ENCODE data around the gene PDZD8. TPM values are rescaled to one million over a fixed set of nuclear protein-coding genes. Genes with fewer than 3 reads are reported as not detected.

The PDZD8 gene
- total RNA-seq, 2 donors from 2014 or later: 22.7 to 38.7 TPM

- TF ChIP-seq POLR2A (IDR thresholded peaks at IDR 0.05) (no peak), POLR2AphosphoS5 (IDR thresholded peaks at IDR 0.05) (no peak)
- TF ChIP-seq, protein P1, sequence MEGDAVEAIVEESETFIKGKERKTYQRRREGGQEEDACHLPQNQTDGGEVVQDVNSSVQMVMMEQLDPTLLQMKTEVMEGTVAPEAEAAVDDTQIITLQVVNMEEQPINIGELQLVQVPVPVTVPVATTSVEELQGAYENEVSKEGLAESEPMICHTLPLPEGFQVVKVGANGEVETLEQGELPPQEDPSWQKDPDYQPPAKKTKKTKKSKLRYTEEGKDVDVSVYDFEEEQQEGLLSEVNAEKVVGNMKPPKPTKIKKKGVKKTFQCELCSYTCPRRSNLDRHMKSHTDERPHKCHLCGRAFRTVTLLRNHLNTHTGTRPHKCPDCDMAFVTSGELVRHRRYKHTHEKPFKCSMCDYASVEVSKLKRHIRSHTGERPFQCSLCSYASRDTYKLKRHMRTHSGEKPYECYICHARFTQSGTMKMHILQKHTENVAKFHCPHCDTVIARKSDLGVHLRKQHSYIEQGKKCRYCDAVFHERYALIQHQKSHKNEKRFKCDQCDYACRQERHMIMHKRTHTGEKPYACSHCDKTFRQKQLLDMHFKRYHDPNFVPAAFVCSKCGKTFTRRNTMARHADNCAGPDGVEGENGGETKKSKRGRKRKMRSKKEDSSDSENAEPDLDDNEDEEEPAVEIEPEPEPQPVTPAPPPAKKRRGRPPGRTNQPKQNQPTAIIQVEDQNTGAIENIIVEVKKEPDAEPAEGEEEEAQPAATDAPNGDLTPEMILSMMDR (IDR thresholded peaks at IDR 0.05): no peak
- DNase-seq (ENCODE audit: low spot score): no peak
- intact Hi-C loops (cut with DNase I): no loop called here
- Histone ChIP-seq H3K4me1 (replicated peaks) (no peaks in the 10 kb centered on the region), H3K4me3 (no peak overlapping the region), H3K27me3 (replicated peaks; ENCODE audit: insufficient read depth) (no peaks in the 10 kb centered on the region), H3K27ac (no peak overlapping the region), H3K36me3 (no peaks in the 10 kb centered on the region), H3K9me3 (no peaks in the 10 kb centered on the region)
- WGBS: 76% methylated on average over 26 of the region's 26 CpGs
Observed at GRCh38 chr10:117254774-117255735, 120.2 kb downstream of the PDZD8 start.

- no peaks in the 10 kb centered on the region for H3K36me3 ChIP-seq
- H3K4me1 ChIP-seq (replicated peaks): no peaks in the 10 kb centered on the region
- intact Hi-C loops (cut with DNase I): no loop called here
- no peak for TF ChIP-seq POLR2AphosphoS5 (IDR thresholded peaks at IDR 0.05)
- 76% methylated on average over 9 of the region's 9 CpGs for WGBS
- H3K27ac ChIP-seq: no peak overlapping the region
- no peaks in the 10 kb centered on the region for H3K27me3 ChIP-seq (replicated peaks; ENCODE audit: insufficient read depth)
- no peak for DNase-seq (ENCODE audit: low spot score)
- H3K9me3 ChIP-seq: no peaks in the 10 kb centered on the region
- no peak overlapping the region for H3K4me3 ChIP-seq
Observed at GRCh38 chr10:117254338-117254737, 120.9 kb downstream of the PDZD8 start.

DNA sequence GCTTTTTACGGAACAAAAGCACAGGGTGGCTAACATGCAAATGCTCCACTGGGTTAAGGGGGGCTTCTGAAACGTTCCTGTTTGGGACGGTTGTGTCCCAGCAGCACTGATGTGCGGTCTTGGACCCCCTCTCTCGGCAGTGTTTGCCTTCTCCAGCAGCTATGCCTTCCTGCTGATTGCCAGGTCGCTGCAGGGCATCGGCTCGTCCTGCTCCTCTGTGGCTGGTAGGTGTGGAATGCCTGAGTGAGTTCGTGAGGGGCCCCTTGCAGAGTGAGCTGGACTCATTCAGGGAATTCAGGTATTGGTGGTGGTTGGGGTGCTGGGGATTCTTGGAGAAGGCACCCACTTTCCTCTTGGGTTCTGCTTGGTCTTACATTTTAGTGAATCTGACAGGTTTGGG is 121.3 kb downstream of the PDZD8 start:
- no peak for DNase-seq (ENCODE audit: low spot score)
- Histone ChIP-seq H3K4me3 (no peak overlapping the region), H3K4me1 (replicated peaks) (no peaks in the 10 kb centered on the region), H3K9me3 (no peaks in the 10 kb centered on the region), H3K27me3 (replicated peaks; ENCODE audit: insufficient read depth) (no peaks in the 10 kb centered on the region), H3K36me3 (no peaks in the 10 kb centered on the region), H3K27ac (no peak overlapping the region)
- intact Hi-C loops (cut with DNase I): no loop called here
- TF ChIP-seq, protein P1 (IDR thresholded peaks at IDR 0.05): no peak
- TF ChIP-seq POLR2A (IDR thresholded peaks at IDR 0.05) (no peak), POLR2AphosphoS5 (IDR thresholded peaks at IDR 0.05) (no peak)
- 73% methylated on average over 9 of the region's 9 CpGs for WGBS

GRCh38 chr10:117250411-117250810 is 124.8 kb downstream of the PDZD8 start:
- intact Hi-C loops (cut with DNase I): no loop called here
- TF ChIP-seq POLR2A (IDR thresholded peaks at IDR 0.05) (no peak), POLR2AphosphoS5 (IDR thresholded peaks at IDR 0.05) (no peak)
- TF ChIP-seq, protein P1 (IDR thresholded peaks at IDR 0.05): no peak
- Histone ChIP-seq H3K27ac (no peak overlapping the region), H3K9me3 (no peaks in the 10 kb centered on the region), H3K27me3 (replicated peaks; ENCODE audit: insufficient read depth) (no peaks in the 10 kb centered on the region), H3K4me1 (replicated peaks) (no peaks in the 10 kb centered on the region), H3K36me3 (no peaks in the 10 kb centered on the region), H3K4me3 (no peak overlapping the region)
- no peak for DNase-seq (ENCODE audit: low spot score)
- 60% methylated on average over 7 of the region's 7 CpGs for WGBS

DNA sequence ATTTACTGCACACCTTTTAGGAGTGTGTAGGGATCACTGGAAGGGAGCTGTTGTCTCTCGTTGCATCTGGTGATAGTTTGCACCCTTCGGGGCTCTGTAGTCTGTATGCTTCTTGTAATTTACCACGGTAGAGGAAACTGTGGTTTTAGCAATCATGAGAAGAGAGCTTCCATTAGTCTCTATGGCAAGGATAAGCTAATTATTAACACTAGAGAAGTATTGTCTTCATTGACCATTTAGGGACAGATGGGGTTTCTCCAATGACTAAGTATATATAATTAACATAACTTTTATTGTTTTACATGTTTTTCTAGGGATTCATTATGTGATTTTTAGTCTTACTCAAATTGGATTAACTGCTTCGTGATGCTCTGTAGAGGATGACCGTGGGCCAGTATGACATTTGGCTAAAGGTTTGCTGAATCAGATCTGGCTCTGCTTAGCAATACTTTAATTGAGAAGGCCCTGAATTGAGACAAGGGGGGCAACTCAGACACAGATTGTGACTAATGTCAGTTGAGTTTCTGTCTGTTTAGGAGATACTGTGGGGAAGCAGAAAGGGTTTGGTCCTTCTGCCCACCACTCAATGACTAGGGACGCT is 125.6 kb downstream of the PDZD8 start:
- DNase-seq (ENCODE audit: low spot score): no peak
- no peaks in the 10 kb centered on the region for H3K36me3 ChIP-seq
- 72% methylated on average over 6 of the region's 6 CpGs for WGBS
- no peak for TF ChIP-seq POLR2A (IDR thresholded peaks at IDR 0.05)
- TF ChIP-seq POLR2AphosphoS5 (IDR thresholded peaks at IDR 0.05): no peak
- TF ChIP-seq, protein P1 (IDR thresholded peaks at IDR 0.05): no peak
- H3K27ac ChIP-seq: no peak overlapping the region
- intact Hi-C loops (cut with DNase I): no loop called here
- H3K4me3 ChIP-seq: no peak overlapping the region
- no peaks in the 10 kb centered on the region for H3K4me1 ChIP-seq (replicated peaks)
- H3K9me3 ChIP-seq: no peaks in the 10 kb centered on the region
- H3K27me3 ChIP-seq (replicated peaks; ENCODE audit: insufficient read depth): no peaks in the 10 kb centered on the region

Data from prostate gland (tissue), 2 donors.